ENCODE results near the gene PDZRN4.

Gene PDZRN4

GRCh38 chr12:41459111-41459905, 271.2 kb downstream of the PDZRN4 start:
- no peak for DNase-seq (ENCODE audit: low read depth in 2 of 2)

DNA sequence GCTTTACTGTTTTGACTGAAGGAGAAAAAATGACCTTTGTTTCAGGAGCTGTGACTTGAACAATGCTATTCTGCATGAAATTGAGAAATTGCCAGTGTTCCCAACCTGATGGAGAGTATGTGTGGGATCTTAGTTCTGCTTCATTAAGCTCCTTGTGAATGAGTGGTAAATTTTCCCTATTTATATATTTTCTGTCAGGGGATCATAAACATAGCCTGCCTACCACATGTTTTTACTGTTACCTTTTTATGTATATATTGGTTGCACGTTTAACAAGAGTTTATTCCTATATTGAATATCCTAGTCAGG, 271.7 kb downstream of the PDZRN4 start:
- DNase-seq (ENCODE audit: low read depth in 2 of 2) = no peak

GRCh38 chr12:41460906-41461305, 272.8 kb downstream of the PDZRN4 start:
- DNase-seq (ENCODE audit: low read depth in 2 of 2) = no peak

- DNase-seq (ENCODE audit: low read depth in 2 of 2) = no peak
Measured at GRCh38 chr12:41462312-41462711, 274.2 kb downstream of the PDZRN4 start.

- no peak for DNase-seq (ENCODE audit: low read depth in 2 of 2)
Measured at GRCh38 chr12:41465526-41465925, 277.4 kb downstream of the PDZRN4 start.

- DNase-seq (ENCODE audit: low read depth in 2 of 2) = no peak
Measured at GRCh38 chr12:41466300-41466699, 278.2 kb downstream of the PDZRN4 start.

- no peak for DNase-seq (ENCODE audit: low read depth in 2 of 2)
Measured at GRCh38 chr12:41466802-41467201, 278.7 kb downstream of the PDZRN4 start.

DNA sequence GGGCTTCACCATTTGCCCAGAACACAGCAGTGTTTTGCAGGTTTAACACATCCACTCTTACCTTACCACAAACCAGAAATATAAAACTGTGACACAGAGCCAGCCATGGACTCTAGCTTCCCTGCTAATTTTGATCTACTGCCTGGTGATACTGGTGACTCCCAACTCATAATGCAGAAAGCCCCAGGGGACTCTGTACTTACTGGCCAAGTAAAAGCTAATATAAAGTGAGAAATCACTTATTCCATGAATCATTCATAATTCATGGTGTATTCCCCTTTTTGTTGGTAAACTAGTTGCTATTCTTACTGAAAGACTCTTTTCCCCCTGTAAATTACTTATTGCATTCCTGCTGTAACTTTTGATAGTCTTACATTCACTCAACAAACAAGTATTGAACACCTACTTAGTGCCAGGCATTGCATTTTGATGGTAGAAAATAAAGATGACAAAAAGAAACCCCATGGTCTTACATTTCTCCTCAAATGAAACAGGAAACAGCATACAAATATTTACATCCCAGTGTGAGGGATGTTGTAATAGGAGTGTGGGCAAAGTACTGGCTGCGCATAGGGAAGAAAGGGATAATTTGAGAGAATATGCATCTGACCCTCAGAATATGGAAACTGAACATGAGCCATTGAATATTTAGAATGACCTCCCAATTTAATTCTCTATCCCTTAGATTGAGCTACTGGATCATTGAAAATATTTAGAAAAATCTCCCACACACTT, 279.6 kb downstream of the PDZRN4 start:
- no peak for DNase-seq (ENCODE audit: low read depth in 2 of 2)

DNA sequence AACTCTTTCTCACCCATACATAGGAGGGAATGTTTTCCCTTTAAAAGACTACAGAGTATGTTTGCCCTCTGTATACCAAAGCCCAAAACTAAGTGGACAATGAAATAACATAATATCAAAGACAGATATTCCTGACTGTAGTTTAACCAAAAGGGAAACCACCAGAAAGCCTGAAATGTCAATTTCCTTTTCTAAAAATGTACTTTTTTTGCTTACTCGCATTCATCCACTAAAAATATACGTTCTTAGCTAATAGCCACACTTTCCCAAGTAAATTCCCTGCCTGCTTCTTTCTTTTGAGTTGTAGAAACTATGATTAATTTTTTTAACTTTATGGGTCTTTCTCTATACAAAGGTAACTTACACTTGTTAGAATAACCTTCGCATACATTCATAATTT, 280.2 kb downstream of the PDZRN4 start:
- DNase-seq (ENCODE audit: low read depth in 2 of 2) = no peak

DNA sequence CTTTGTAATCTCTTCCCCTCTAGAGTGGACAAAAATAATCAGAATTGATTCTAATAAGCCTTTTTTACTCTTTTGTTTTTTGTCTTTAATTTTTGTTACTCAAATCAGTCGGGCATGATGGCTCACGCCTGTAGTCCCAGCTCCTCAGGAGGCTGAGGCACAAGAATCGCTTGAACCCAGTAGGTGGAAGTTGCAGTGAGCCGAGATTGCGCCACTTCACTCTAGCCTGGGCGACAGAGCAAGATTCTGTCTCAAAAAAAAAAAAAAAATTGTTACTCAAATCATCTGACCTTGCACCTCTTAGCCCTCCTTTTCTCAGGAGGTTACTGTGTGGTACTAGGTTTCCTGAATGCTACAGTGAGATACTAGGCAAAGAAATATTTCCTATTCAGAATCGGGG, 280.6 kb downstream of the PDZRN4 start:
- DNase-seq (ENCODE audit: low read depth in 2 of 2) = no peak

- no peak for DNase-seq (ENCODE audit: low read depth in 2 of 2)
Measured at GRCh38 chr12:41473441-41473840, 285.3 kb downstream of the PDZRN4 start.

DNA sequence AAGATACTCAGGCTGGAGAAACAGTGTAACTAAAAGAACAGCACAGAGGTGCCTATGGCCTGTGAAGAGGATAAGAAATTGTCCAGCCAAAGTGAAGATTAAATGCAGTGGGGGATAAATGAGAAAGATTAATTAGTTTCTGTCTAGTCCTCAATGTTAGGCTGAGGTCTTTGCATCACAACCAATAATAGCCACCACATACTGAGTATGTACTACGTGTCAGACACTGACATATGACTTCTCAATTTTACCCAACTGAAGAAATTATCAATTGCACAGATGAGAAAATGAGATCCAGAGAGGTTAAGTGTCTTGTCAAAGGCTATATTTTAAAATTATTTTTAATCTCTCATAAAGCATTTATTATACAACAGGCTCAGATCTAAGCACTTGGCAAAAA, 285.9 kb downstream of the PDZRN4 start:
- no peak for DNase-seq (ENCODE audit: low read depth in 2 of 2)

GRCh38 chr12:41476499-41477439, 288.6 kb downstream of the PDZRN4 start:
- no peak for DNase-seq (ENCODE audit: low read depth in 2 of 2)

GRCh38 chr12:41479426-41479825, 291.3 kb downstream of the PDZRN4 start:
- DNase-seq (ENCODE audit: low read depth in 2 of 2) = no peak

DNA sequence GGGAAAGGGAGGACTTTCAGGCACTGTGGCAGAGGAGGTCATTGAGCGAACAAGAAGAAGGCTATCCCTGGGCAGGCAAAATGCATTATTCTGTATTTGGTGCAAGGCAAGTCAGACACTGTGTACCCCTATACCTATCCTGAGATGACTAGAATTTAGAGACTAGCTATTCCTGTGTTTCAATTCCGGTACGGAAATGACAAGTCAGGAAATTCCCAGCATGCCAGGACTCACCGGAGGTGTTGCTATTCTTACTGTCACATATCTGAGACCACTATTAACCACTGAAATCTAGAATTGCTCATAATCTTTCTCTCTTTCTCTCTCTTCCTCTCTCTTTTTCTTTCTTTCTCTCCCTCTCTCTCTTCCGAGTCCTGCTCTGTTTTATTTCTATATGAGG, 297.1 kb downstream of the PDZRN4 start:
- no peak for DNase-seq (ENCODE audit: low read depth in 2 of 2)

DNA sequence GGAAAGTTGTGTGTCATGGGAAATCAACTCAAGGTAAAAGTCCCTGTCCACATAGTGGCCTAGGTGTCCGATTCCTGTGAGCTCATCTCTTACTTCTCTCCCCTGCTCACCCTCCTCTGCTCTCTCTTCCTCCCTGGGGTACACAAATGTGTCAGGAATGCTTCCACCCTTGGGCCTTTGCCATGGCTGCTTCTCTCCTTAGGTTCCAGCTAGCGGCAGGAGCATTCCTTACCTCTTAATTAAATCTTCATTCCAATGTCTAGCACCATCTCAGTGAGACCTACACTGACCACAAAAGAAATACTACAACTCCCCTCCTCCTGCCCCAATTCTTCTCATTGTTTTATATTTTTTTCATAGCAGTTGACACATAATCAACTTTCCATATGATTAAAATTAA, 298.6 kb downstream of the PDZRN4 start:
- DNase-seq (ENCODE audit: low read depth in 2 of 2) = no peak

- DNase-seq (ENCODE audit: low read depth in 2 of 2) = no peak
Measured at GRCh38 chr12:41496009-41496408, 307.9 kb downstream of the PDZRN4 start.

- no peak for DNase-seq (ENCODE audit: low read depth in 2 of 2)
Measured at GRCh38 chr12:41497409-41497808, 309.3 kb downstream of the PDZRN4 start.

GRCh38 chr12:41504976-41505375, 316.9 kb downstream of the PDZRN4 start:
- DNase-seq (ENCODE audit: low read depth in 2 of 2) = no peak

- DNase-seq (ENCODE audit: low read depth in 2 of 2) = no peak
Measured at GRCh38 chr12:41507286-41507685, 319.2 kb downstream of the PDZRN4 start.

- no peak for DNase-seq (ENCODE audit: low read depth in 2 of 2)
Measured at GRCh38 chr12:41509271-41510055, 321.3 kb downstream of the PDZRN4 start.

GRCh38 chr12:41510470-41510869, 322.4 kb downstream of the PDZRN4 start:
- DNase-seq (ENCODE audit: low read depth in 2 of 2) = no peak

All from stimulated activated CD4-positive, alpha-beta T cell treated with anti-CD3 and anti-CD28 coated beads, Interleukin-15, amount 100 ng/mL, for 48 hours (primary cell).